Muscle layer of duodenum (tissue), 2 donors: ENCODE measurements around the gene IL20RA.

ENCODE experiments used
- H3K27ac ChIP-seq: one replicate; pipeline ENCODE4 v1.7.0; 2013; ENCODE audit warnings: mild to moderate bottlenecking, low read length
- H3K27me3 ChIP-seq: one replicate; pipeline ENCODE4 v1.7.0; 2013; ENCODE audit warnings: low read depth, mild to moderate bottlenecking, control low read depth, low read length
- H3K36me3 ChIP-seq, 2 donors: one replicate each; pipeline ENCODE4 v1.7.0; 2013; ENCODE audit warnings: low read length in 2 of 2, control low read depth in 1 of 2, mild to moderate bottlenecking in 1 of 2; ENCODE audit not compliant: insufficient read depth in 2 of 2, control insufficient read depth in 1 of 2
- H3K4me1 ChIP-seq, 2 donors: one replicate each; pipeline ENCODE4 v1.7.0; 2013; ENCODE audit warnings: low read length in 2 of 2, mild to moderate bottlenecking in 2 of 2, control low read depth in 1 of 2, moderate library complexity in 1 of 2; ENCODE audit not compliant: insufficient read depth in 2 of 2, control insufficient read depth in 1 of 2
- H3K4me3 ChIP-seq, 2 donors: one replicate each; pipeline ENCODE4 v1.7.0; 2013; ENCODE audit warnings: low read length in 2 of 2, low read depth in 1 of 2, mild to moderate bottlenecking in 1 of 2
- H3K9me3 ChIP-seq, 2 donors: one replicate each; pipeline ENCODE4 v1.7.0; 2013; ENCODE audit warnings: low read length in 2 of 2, control low read depth in 1 of 2, mild to moderate bottlenecking in 1 of 2; ENCODE audit not compliant: control insufficient read depth in 1 of 2
- donor health status: healthy.

Gene IL20RA

DNA sequence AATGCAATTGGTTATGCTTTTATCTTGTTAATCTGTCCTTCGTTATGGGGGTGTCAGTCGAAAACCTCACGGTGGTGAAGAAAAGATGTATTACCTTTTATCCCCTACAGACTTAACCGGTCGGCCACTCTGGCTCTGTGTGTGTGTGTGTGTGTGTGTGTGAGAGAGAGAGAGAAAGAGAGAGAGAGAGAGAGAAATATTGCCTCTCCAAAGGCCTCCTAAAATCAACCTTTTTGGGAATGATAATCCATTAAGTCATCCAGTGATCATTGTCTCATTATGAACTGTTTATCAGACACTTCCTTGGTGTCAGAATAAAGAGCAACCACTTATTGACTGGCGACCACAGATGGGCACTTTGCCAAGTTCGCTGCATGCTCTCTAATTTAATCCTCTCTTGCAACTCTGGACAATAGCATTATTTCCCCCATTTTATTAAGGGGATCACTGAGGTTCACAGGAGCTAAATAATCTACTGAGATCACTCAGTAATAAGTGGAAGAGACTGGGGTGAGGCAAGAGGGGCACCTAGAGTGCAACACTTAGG, 92.0 kb downstream of the IL20RA start:
- Histone ChIP-seq H3K4me1 (peaks cover 0 to 3% of the 10 kb centered on the region in 2 donors), H3K4me3 (no peak overlapping the region), H3K27me3 (no peaks in the 10 kb centered on the region), H3K27ac (no peak overlapping the region), H3K36me3 (no peaks in the 10 kb centered on the region), H3K9me3 (no peaks in the 10 kb centered on the region)

GRCh38 chr6:136950436-136951126, 94.2 kb downstream of the IL20RA start:
- H3K36me3 ChIP-seq: no peaks in the 10 kb centered on the region
- H3K9me3 ChIP-seq: no peaks in the 10 kb centered on the region
- no peaks in the 10 kb centered on the region for H3K4me1 ChIP-seq
- no peak overlapping the region for H3K27ac ChIP-seq
- H3K27me3 ChIP-seq: no peaks in the 10 kb centered on the region
- H3K4me3 ChIP-seq: no peak overlapping the region
